Tibial nerve (tissue), 4 donors: Measurements from ENCODE around the gene ROR1. TPM values are rescaled to one million over a fixed set of nuclear protein-coding genes. Genes with fewer than 3 reads are reported as not detected.

Source experiments
- DNase-seq, 2 donors: peaks; one replicate each; pipeline ENCODE4 v3.0.0-alpha.2; 2019; ENCODE audit warnings: low spot score in 2 of 2
- H3K27ac ChIP-seq, 4 donors: fragments of 200-600 bp; sonication (generic) in 3 of 4; one replicate each; pipeline ENCODE4 v1.5.1; 2017 to 2019; ENCODE audit warnings: mild to moderate bottlenecking in 1 of 4
- H3K27me3 ChIP-seq, 2 donors: fragments of 200-600 bp; sonication (generic) in 1 of 2; one replicate each; pipeline versions ENCODE4 v1.5.1 to v1.6.0; 2017 to 2019
- H3K36me3 ChIP-seq, 3 donors: fragments of 200-600 bp; sonication (generic); one replicate each; pipeline ENCODE4 v1.5.1; 2018 to 2019
- H3K4me1 ChIP-seq, 4 donors: fragments of 200-600 bp; sonication (generic) in 3 of 4; one replicate each; pipeline ENCODE4 v1.5.1; 2017 to 2019
- H3K4me3 ChIP-seq, 4 donors: fragments of 200-600 bp; sonication (generic) in 3 of 4; one replicate each; pipeline ENCODE4 v1.5.1; 2017 to 2019; ENCODE audit warnings: mild to moderate bottlenecking in 1 of 4, moderate library complexity in 1 of 4
- H3K9me3 ChIP-seq, 4 donors: fragments of 200-600 bp; sonication (generic) in 3 of 4; one replicate each; pipeline ENCODE4 v1.5.1; 2017 to 2019
- EP300 ChIP-seq, 2 donors: sonication (generic); formaldehyde crosslinking; IDR thresholded peaks; one replicate each; pipeline ENCODE4 v1.6.1; 2017; ENCODE audit warnings: antibody characterized with exemption in 2 of 2, mild to moderate bottlenecking in 1 of 2
- POLR2A ChIP-seq, 2 donors: fragments of 450-650 bp; IDR thresholded peaks; one replicate each; pipeline ENCODE4 v1.6.1; 2017; ENCODE audit warnings: antibody characterized with exemption in 2 of 2, mild to moderate bottlenecking in 2 of 2, moderate library complexity in 2 of 2
- WGBS, 2 donors: methylation state at CpG; one replicate each; pipeline ENCODE4 v1.1.5; 2018; 5-methylcytosine and 5-hydroxymethylcytosine counted together
- total RNA-seq, 4 donors: library from RNA; depleted of rRNA; stranded (reverse); fragments of >200 nt; gene quantifications; one replicate each; pipeline ENCODE4 v1.1.0, GENCODE V29; 2016
- TF ChIP-seq, protein P1 (sequence below), 5 experiments: fragments of 200-600 bp in 3 of 5; fragments of 450-650 bp in 2 of 5; sonication (generic) in 3 of 5; IDR thresholded peaks; one replicate each; pipeline ENCODE4 v1.5.1; 2016 to 2019; ENCODE audit warnings: antibody characterized with exemption in 5 of 5, mild to moderate bottlenecking in 3 of 5, moderate library complexity in 2 of 5

The ROR1 gene
- total RNA-seq, 4 donors from 2014 or later = 10.5 to 47.7 (median 43.7) TPM

DNA sequence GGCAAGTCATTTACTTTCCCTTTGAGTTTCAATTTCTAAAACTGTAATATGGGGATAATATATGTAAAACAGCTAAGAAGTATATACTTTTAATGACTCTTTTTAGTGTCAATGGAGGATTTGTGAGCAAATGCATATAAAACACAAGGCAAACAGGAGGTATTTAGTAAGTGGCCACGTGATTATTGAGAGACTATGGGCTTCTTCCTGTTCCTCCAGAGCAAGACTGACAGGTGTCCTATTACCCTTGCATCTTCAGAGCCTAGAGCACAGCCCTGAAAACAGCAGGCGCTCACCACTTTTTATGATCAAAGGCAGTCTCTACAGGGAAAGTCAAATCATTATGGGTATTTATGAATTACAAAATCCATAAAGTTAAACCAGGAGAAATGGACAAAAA is 941 bp upstream of the ROR1 start:
- H3K9me3 ChIP-seq = no peaks in the 10 kb centered on the region
- DNase-seq = no peak
- H3K36me3 ChIP-seq = no peaks in the 10 kb centered on the region
- no peak overlapping the region for H3K27ac ChIP-seq
- H3K27me3 ChIP-seq = no peaks in the 10 kb centered on the region
- WGBS, 2 donors = 66 to 78% methylated on average over 2 of the region's 2 CpGs
- TF ChIP-seq EP300 (IDR thresholded peaks at IDR 0.05) (no peak), POLR2A (IDR thresholded peaks at IDR 0.05) (no peak)
- TF ChIP-seq, protein P1, sequence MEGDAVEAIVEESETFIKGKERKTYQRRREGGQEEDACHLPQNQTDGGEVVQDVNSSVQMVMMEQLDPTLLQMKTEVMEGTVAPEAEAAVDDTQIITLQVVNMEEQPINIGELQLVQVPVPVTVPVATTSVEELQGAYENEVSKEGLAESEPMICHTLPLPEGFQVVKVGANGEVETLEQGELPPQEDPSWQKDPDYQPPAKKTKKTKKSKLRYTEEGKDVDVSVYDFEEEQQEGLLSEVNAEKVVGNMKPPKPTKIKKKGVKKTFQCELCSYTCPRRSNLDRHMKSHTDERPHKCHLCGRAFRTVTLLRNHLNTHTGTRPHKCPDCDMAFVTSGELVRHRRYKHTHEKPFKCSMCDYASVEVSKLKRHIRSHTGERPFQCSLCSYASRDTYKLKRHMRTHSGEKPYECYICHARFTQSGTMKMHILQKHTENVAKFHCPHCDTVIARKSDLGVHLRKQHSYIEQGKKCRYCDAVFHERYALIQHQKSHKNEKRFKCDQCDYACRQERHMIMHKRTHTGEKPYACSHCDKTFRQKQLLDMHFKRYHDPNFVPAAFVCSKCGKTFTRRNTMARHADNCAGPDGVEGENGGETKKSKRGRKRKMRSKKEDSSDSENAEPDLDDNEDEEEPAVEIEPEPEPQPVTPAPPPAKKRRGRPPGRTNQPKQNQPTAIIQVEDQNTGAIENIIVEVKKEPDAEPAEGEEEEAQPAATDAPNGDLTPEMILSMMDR (IDR thresholded peaks at IDR 0.05) = no peak
- H3K4me3 ChIP-seq = no peak overlapping the region
- H3K4me1 ChIP-seq = peaks cover 0 to 26% (median 0%) of the 10 kb centered on the region in 4 donors

DNA sequence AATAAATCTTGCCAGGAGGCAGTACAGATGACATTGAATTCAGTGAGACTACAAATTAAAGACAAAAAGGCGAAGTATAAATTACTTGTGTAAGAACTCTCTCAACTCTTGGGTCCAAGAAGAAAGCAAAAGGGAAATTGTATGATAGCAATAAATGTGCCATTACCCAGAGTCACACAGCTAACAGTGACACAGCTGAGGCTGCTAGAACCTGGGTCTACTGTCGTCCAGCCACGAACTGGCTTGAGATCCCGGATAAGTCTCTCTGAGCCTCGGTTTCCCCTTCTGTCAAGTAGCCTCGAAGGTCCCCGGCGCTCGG is 362 bp upstream of the ROR1 start:
- no peak for DNase-seq
- H3K4me1 ChIP-seq = peaks cover 0 to 26% (median 0%) of the 10 kb centered on the region in 4 donors
- H3K9me3 ChIP-seq = no peaks in the 10 kb centered on the region
- TF ChIP-seq POLR2A (IDR thresholded peaks at IDR 0.05) (no peak), EP300 (IDR thresholded peaks at IDR 0.05) (no peak)
- TF ChIP-seq, protein P1 (IDR thresholded peaks at IDR 0.05) = no peak
- peak overlapping the region; percentile 55 to 95 (median 87) for H3K27ac ChIP-seq
- no peaks in the 10 kb centered on the region for H3K36me3 ChIP-seq
- peak overlapping the region; percentile 51 to 84 (median 66) for H3K4me3 ChIP-seq
- no peaks in the 10 kb centered on the region for H3K27me3 ChIP-seq
- WGBS, 2 donors = 6 to 8% methylated on average over 9 of the region's 9 CpGs

DNA sequence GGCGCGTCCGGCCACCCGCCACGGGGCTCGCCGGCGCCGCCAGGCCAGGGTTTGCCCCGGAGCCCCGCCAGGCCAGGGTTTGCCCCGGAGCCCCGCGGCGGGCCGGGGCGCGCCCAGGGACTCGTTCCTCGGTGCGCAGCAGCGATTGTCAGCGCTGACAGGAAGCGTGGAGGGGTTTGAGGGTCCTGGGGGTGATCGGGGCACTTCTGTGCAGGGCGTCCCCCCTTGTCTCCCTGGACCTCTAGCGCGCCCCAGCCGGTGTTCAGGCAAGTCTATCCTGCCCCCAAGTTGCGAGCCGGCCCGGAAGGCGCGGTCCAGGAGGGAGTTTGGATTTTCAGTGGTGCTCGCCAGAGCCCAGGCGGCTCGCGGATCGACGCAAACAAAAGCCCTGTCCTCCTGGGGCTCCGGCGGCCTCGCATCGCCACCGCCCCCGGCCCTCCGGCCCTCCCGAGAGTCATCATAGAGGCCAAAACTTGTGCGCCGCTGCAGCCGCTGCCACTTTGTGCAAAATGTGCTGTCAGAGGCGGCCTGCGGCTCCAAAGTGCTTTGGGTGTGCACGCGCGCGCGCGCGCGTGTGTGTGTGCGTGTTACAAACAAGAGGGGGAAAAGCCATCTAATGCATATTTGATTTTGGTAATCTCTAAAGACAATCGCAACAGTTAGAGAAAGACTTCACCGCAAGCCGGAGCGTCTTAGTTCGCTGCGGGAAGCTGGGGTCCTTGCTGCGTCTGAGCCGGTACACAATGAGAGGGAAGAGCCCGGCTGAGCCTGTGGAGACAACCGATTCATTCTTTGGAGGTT is 1.0 kb downstream of the ROR1 start:
- peak overlapping the region; percentile 47 to 84 (median 64) for H3K4me3 ChIP-seq
- peak; percentile 18 to 30 for DNase-seq
- H3K9me3 ChIP-seq = no peaks in the 10 kb centered on the region
- no peaks in the 10 kb centered on the region for H3K36me3 ChIP-seq
- peaks cover 0 to 37% (median 3%) of the 10 kb centered on the region in 4 donors for H3K4me1 ChIP-seq
- peak overlapping the region; percentile 33 to 94 (median 80) for H3K27ac ChIP-seq
- TF ChIP-seq EP300 (IDR thresholded peaks at IDR 0.05) = peak in 1 of 2 donors; percentile 50
- TF ChIP-seq POLR2A (IDR thresholded peaks at IDR 0.05) = no peak
- WGBS, 2 donors = 1 to 2% methylated on average over 22 to 60 of the region's 72 CpGs
- no peaks in the 10 kb centered on the region for H3K27me3 ChIP-seq

DNA sequence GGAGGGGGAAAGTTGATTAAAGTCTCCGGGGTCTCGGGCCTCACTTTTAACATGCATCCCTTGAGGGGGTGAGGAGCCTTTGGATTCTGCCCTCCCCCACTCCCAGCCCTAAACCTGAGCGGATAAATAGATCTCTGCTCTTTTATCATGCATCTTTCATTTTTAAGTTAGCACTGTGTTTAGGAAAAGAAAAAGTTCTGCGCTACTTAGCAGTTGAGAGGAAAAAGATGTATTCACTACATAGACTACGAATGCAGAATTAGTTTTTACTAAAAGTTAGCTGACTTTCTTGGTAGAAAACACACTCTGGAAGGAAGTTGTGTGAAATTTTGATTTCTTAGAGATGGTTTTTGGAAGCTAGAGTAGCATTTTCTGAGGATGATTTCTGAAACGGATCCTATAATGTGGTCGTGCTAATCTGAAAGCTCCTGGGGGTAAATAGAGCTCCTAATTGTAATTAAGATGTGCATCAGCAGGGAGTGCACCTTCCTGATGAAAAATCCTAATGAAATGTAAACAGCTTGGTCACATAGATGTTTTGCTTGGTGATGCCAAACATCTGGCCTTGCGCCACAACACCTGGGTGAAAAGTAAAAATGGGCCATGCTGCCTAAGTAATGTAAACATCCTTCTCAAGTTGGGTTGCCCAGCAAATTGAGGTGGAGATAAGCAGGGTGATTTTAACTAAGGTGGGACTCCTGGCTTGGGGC is 1.8 kb downstream of the ROR1 start:
- TF ChIP-seq POLR2A (IDR thresholded peaks at IDR 0.05) = no peak

DNA sequence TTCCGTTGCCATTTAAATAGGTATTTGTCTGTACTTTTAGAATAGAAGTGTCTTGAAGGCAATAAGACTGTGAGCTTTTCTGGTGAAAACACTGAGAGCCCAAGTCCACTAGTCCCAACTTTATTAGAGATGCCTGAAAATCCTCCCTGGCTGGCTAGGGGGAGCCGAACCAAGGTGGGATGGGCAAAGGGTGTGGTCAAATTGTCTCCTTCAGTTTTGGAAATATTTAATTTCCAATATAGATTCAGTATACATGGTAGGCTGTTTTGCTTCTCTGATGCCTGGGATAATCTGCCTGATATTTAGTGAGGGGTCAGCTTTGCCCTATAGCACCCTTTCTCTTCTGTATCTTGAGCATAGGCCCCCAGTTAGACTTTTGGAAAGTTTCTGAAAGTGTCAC is 3.5 kb downstream of the ROR1 start:
- Histone ChIP-seq H3K9me3 (no peaks in the 10 kb centered on the region), H3K4me1 (peaks cover 0 to 46% (median 3%) of the 10 kb centered on the region in 4 donors), H3K27me3 (no peaks in the 10 kb centered on the region), H3K36me3 (no peaks in the 10 kb centered on the region), H3K4me3 (no peak overlapping the region), H3K27ac (no peak overlapping the region)
- 85 to 86% methylated on average over 2 of the region's 2 CpGs for WGBS, 2 donors
- no peak for DNase-seq
- TF ChIP-seq EP300 (IDR thresholded peaks at IDR 0.05) (no peak), POLR2A (IDR thresholded peaks at IDR 0.05) (no peak)
- TF ChIP-seq, protein P1 (IDR thresholded peaks at IDR 0.05) = no peak

More for the DNA sequence above, 1.8 kb downstream of the ROR1 start:
- Histone ChIP-seq H3K4me3 (peak overlapping the region; percentile 47 to 84 (median 64)), H3K36me3 (no peaks in the 10 kb centered on the region), H3K9me3 (no peaks in the 10 kb centered on the region), H3K4me1 (peaks cover 0 to 39% (median 3%) of the 10 kb centered on the region in 4 donors), H3K27ac (peak overlapping the region in 3 of 4 donors; percentile 80 to 94 (median 81)), H3K27me3 (no peaks in the 10 kb centered on the region)
- no peak for DNase-seq
- 30 to 33% methylated on average over 8 of the region's 8 CpGs for WGBS, 2 donors
